Measurements from ENCODE around the gene TYSND1. TPM values are rescaled to one million over a fixed set of nuclear protein-coding genes. Genes with fewer than 3 reads are reported as not detected.

TYSND1 gene
- total and polyA plus RNA-seq, 2 of the 13 experiments (the other 11 are each of a cell fraction or from before 2014, with no cell fraction given), result 3.3 to 8.9 TPM

DNA sequence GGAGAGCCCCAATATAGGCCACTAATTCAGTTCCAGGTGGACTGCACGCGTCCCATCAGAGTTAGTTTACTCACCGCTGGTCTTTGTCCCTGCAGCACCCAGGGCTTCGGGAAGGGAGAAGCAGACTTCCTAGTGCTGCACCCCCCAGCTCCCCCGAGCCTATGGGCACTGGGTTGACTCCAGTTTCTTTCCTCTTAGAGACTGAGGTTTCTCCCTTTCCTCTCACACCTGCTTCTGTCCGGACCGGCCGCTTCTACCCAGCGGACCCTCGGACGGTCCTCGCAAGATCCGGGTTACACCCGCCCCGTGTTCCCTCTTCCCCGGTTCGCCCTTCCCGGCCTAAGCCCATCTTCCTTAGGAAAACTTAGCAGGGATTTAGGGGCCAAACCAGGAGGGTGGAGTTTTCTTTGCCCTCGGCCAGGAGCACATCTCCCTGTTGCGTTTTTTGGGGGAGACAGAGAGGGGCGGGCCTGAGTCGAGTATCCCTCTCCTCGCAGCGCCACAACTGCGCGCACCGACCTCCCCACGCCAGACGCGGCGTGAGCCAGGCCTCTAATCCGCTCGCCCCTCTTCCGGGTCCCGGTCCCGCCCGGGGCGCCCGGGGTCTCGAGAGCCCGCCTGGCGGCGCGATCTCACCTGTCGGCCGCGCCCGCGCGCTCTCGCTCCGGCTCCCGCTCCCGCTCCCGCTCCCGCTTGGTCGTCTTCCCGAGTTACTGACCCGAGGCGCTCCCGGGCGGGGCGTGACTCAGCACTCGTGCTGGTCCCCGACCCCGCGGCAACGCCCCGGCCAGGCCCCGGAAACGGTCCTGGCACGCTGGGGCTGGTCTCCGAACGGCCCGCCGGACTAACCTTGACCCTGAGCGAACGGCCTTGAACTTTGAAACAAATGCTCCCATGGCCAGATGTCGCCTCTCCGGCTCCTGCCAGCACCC lies 14.1 kb downstream of the TYSND1 start, which contains the start of gene AIFM2 (continued):
- TF ChIP-seq NR1H2 (CRISPR knock-in tag; IDR thresholded peaks at IDR 0.05; ENCODE audit: borderline replicate concordance, low read depth), result peak; percentile 92
- TF ChIP-seq, protein P1, sequence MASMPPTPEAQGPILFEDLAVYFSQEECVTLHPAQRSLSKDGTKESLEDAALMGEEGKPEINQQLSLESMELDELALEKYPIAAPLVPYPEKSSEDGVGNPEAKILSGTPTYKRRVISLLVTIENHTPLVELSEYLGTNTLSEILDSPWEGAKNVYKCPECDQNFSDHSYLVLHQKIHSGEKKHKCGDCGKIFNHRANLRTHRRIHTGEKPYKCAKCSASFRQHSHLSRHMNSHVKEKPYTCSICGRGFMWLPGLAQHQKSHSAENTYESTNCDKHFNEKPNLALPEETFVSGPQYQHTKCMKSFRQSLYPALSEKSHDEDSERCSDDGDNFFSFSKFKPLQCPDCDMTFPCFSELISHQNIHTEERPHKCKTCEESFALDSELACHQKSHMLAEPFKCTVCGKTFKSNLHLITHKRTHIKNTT (CRISPR knock-in tag; IDR thresholded peaks at IDR 0.05), result no peak
- TF ChIP-seq ZEB1 (IDR thresholded peaks at IDR 0.05; ENCODE audit: insufficient replicate concordance, low read depth), result peak; percentile 35
- TF ChIP-seq TCF7 (IDR thresholded peaks at IDR 0.05; ENCODE audit: low read depth), result peak; percentile 32; the same call in 1 of the 2 replicates
- TF ChIP-seq, protein P2, sequence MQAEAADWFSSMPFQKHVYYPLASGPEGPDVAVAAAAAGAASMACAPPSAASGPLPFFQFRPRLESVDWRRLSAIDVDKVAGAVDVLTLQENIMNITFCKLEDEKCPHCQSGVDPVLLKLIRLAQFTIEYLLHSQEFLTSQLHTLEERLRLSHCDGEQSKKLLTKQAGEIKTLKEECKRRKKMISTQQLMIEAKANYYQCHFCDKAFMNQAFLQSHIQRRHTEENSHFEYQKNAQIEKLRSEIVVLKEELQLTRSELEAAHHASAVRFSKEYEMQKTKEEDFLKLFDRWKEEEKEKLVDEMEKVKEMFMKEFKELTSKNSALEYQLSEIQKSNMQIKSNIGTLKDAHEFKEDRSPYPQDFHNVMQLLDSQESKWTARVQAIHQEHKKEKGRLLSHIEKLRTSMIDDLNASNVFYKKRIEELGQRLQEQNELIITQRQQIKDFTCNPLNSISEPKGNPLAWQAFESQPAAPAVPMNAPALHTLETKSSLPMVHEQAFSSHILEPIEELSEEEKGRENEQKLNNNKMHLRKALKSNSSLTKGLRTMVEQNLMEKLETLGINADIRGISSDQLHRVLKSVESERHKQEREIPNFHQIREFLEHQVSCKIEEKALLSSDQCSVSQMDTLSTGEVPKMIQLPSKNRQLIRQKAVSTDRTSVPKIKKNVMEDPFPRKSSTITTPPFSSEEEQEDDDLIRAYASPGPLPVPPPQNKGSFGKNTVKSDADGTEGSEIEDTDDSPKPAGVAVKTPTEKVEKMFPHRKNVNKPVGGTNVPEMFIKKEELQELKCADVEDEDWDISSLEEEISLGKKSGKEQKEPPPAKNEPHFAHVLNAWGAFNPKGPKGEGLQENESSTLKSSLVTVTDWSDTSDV (CRISPR knock-in tag; IDR thresholded peaks at IDR 0.05), result no peak
- TF ChIP-seq, protein P3, sequence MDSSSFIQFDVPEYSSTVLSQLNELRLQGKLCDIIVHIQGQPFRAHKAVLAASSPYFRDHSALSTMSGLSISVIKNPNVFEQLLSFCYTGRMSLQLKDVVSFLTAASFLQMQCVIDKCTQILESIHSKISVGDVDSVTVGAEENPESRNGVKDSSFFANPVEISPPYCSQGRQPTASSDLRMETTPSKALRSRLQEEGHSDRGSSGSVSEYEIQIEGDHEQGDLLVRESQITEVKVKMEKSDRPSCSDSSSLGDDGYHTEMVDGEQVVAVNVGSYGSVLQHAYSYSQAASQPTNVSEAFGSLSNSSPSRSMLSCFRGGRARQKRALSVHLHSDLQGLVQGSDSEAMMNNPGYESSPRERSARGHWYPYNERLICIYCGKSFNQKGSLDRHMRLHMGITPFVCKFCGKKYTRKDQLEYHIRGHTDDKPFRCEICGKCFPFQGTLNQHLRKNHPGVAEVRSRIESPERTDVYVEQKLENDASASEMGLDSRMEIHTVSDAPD (CRISPR knock-in tag; IDR thresholded peaks at IDR 0.05), result 0 out of 2 replicates have a peak, but pooled peaks have one; percentile 78
- TF ChIP-seq MBD4 (IDR thresholded peaks at IDR 0.05; ENCODE audit: borderline replicate concordance, low read length), result no peak
- peak; percentile 80 for TF ChIP-seq HNF4G (IDR thresholded peaks at IDR 0.05; ENCODE audit: borderline replicate concordance, low read depth, low read length)
- peak; percentile 80; the same call in 1 of the 2 replicates for TF ChIP-seq HNF4G (CRISPR knock-in tag; IDR thresholded peaks at IDR 0.05; ENCODE audit: borderline replicate concordance, low read depth)
- no peak for TF ChIP-seq DR1 (CRISPR knock-in tag; IDR thresholded peaks at IDR 0.05)
- no peak for TF ChIP-seq NCOA5 (CRISPR knock-in tag; IDR thresholded peaks at IDR 0.05)
- TF ChIP-seq ZMYM3 (CRISPR knock-in tag; IDR thresholded peaks at IDR 0.05), result peak; percentile 51; the same call in 1 of the 2 replicates
- TF ChIP-seq FLYWCH1 (CRISPR knock-in tag; IDR thresholded peaks at IDR 0.05), result no peak
- TF ChIP-seq ZNF614 (CRISPR knock-in tag; IDR thresholded peaks at IDR 0.05; ENCODE audit: borderline replicate concordance), result peak; percentile 61; the same call in 1 of the 2 replicates
- TF ChIP-seq, protein P4, sequence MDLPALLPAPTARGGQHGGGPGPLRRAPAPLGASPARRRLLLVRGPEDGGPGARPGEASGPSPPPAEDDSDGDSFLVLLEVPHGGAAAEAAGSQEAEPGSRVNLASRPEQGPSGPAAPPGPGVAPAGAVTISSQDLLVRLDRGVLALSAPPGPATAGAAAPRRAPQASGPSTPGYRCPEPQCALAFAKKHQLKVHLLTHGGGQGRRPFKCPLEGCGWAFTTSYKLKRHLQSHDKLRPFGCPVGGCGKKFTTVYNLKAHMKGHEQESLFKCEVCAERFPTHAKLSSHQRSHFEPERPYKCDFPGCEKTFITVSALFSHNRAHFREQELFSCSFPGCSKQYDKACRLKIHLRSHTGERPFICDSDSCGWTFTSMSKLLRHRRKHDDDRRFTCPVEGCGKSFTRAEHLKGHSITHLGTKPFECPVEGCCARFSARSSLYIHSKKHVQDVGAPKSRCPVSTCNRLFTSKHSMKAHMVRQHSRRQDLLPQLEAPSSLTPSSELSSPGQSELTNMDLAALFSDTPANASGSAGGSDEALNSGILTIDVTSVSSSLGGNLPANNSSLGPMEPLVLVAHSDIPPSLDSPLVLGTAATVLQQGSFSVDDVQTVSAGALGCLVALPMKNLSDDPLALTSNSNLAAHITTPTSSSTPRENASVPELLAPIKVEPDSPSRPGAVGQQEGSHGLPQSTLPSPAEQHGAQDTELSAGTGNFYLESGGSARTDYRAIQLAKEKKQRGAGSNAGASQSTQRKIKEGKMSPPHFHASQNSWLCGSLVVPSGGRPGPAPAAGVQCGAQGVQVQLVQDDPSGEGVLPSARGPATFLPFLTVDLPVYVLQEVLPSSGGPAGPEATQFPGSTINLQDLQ (CRISPR knock-in tag; IDR thresholded peaks at IDR 0.05), result no peak
- TF ChIP-seq, protein P5, sequence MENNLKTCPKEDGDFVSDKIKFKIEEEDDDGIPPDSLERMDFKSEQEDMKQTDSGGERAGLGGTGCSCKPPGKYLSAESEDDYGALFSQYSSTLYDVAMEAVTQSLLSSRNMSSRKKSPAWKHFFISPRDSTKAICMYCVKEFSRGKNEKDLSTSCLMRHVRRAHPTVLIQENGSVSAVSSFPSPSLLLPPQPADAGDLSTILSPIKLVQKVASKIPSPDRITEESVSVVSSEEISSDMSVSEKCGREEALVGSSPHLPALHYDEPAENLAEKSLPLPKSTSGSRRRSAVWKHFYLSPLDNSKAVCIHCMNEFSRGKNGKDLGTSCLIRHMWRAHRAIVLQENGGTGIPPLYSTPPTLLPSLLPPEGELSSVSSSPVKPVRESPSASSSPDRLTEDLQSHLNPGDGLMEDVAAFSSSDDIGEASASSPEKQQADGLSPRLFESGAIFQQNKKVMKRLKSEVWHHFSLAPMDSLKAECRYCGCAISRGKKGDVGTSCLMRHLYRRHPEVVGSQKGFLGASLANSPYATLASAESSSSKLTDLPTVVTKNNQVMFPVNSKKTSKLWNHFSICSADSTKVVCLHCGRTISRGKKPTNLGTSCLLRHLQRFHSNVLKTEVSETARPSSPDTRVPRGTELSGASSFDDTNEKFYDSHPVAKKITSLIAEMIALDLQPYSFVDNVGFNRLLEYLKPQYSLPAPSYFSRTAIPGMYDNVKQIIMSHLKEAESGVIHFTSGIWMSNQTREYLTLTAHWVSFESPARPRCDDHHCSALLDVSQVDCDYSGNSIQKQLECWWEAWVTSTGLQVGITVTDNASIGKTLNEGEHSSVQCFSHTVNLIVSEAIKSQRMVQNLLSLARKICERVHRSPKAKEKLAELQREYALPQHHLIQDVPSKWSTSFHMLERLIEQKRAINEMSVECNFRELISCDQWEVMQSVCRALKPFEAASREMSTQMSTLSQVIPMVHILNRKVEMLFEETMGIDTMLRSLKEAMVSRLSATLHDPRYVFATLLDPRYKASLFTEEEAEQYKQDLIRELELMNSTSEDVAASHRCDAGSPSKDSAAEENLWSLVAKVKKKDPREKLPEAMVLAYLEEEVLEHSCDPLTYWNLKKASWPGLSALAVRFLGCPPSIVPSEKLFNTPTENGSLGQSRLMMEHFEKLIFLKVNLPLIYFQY (CRISPR knock-in tag; IDR thresholded peaks at IDR 0.05; ENCODE audit: borderline replicate concordance), result peak; percentile 68; the same call in 1 of the 2 replicates

Measured in HepG2 (cell line).